Breast epithelium (tissue), 3 donors: Measurements from ENCODE around the gene ITGA5.

Experiments used
- POLR2AphosphoS5 ChIP-seq, 3 donors: sonication (generic); formaldehyde crosslinking; IDR thresholded peaks; one replicate each; pipeline ENCODE4 v1.6.1; 2017; ENCODE audit warnings: antibody characterized with exemption in 3 of 3
- TF ChIP-seq, protein P1 (sequence below), 3 donors: fragments of 450-650 bp; IDR thresholded peaks; one replicate each; pipeline ENCODE4 v1.5.1; 2016 to 2017; ENCODE audit warnings: antibody characterized with exemption in 3 of 3, mild to moderate bottlenecking in 3 of 3, moderate library complexity in 3 of 3

DNA sequence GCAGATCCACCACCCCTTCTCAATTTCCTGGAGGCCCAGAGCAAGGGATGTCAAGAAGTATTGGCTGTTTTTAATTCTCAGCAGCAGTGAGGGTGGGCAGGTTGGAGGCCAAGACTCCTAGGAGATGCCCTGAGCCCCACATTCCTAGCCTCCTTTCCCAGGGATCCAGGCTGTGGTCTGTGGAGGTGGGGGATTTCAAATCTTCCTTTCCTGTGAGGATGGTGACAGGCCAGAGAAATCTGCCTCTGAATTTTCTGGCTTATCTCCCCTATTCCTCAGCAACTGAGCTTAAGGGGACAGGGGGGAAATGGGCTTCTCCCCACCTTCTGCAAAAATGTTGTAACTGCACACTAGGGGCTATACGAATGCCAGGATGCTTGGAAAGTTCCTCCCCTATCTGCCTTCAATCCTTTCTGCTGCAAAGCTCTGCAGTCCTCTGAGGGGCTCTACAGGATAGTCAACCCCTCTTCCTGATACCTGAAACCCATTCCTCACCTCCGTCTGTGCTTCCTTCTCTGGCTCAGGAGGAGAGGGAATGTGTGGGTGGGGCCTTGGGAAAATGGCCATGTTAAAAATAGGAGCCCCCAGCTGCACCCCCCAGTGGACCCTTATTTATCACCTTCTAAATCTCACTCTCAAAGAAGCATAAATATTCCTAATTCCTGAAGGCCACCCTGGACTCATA is 61.4 kb downstream of the ITGA5 start:
- TF ChIP-seq, protein P1, sequence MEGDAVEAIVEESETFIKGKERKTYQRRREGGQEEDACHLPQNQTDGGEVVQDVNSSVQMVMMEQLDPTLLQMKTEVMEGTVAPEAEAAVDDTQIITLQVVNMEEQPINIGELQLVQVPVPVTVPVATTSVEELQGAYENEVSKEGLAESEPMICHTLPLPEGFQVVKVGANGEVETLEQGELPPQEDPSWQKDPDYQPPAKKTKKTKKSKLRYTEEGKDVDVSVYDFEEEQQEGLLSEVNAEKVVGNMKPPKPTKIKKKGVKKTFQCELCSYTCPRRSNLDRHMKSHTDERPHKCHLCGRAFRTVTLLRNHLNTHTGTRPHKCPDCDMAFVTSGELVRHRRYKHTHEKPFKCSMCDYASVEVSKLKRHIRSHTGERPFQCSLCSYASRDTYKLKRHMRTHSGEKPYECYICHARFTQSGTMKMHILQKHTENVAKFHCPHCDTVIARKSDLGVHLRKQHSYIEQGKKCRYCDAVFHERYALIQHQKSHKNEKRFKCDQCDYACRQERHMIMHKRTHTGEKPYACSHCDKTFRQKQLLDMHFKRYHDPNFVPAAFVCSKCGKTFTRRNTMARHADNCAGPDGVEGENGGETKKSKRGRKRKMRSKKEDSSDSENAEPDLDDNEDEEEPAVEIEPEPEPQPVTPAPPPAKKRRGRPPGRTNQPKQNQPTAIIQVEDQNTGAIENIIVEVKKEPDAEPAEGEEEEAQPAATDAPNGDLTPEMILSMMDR (IDR thresholded peaks at IDR 0.05): no peak
- TF ChIP-seq POLR2AphosphoS5 (IDR thresholded peaks at IDR 0.05): no peak
